NK-92 (cell line): ENCODE data around the gene IFNA1.
"Not testable (repeated sequence)": the region's sequence is repeated elsewhere in the genome, so short reads cannot be mapped to it uniquely, and the experiment has no call there.

Experiments
- DNase-seq: peaks from one replicate; lab custom pipeline; 2025; ENCODE audit not compliant: unreplicated experiment; lab: John Stamatoyannopoulos, UW

The IFNA1 gene

GRCh38 chr9:21443849-21444625 lies 3.8 kb downstream of the IFNA1 start:
- DNase-seq, result no peak

- DNase-seq, result not testable (repeated sequence)
Observed at GRCh38 chr9:21449312-21449711, 9.1 kb downstream of the IFNA1 start.

GRCh38 chr9:21450733-21451394 lies 10.6 kb downstream of the IFNA1 start:
- no peak for DNase-seq

- no peak for DNase-seq
Observed at GRCh38 chr9:21452681-21453080, 12.4 kb downstream of the IFNA1 start.

GRCh38 chr9:21454149-21454548 lies 13.9 kb downstream of the IFNA1 start:
- DNase-seq, result no peak

- no peak for DNase-seq
Observed at GRCh38 chr9:21455320-21455719, 15.1 kb downstream of the IFNA1 start.

- DNase-seq, result no peak
Observed at GRCh38 chr9:21461377-21461776, 21.1 kb downstream of the IFNA1 start.

GRCh38 chr9:21465138-21465537 lies 24.9 kb downstream of the IFNA1 start:
- DNase-seq, result no peak

GRCh38 chr9:21465859-21466518 lies 25.8 kb downstream of the IFNA1 start:
- no peak for DNase-seq

- DNase-seq, result no peak
Observed at GRCh38 chr9:21470126-21470525, 29.9 kb downstream of the IFNA1 start.

GRCh38 chr9:21473236-21473635 lies 33.0 kb downstream of the IFNA1 start:
- no peak for DNase-seq

- no peak for DNase-seq
Observed at GRCh38 chr9:21477466-21477865, 37.2 kb downstream of the IFNA1 start.

GRCh38 chr9:21479152-21479702 lies 39.0 kb downstream of the IFNA1 start:
- DNase-seq, result no peak

GRCh38 chr9:21481470-21482056 lies 41.3 kb downstream of the IFNA1 start:
- no peak for DNase-seq

- DNase-seq, result no peak
Observed at GRCh38 chr9:21482213-21482612, 42.0 kb downstream of the IFNA1 start, which contains the start of gene IFNE. TSS of gene IFNE (minus strand) at chr9:21482313. CDS start at chr9:21481694, 619 bp downstream.
